D341Med (cell line): ENCODE results near the gene RTEL1.
"Not testable (repeated sequence)": the region's sequence is repeated elsewhere in the genome, so short reads cannot be mapped to it uniquely, and the experiment has no call there.

Experiments
- DNase-seq: peaks from one replicate; pipeline ENCODE4 v3.0.0; 2012; ENCODE audit warnings: low spot score

The RTEL1 gene

DNA sequence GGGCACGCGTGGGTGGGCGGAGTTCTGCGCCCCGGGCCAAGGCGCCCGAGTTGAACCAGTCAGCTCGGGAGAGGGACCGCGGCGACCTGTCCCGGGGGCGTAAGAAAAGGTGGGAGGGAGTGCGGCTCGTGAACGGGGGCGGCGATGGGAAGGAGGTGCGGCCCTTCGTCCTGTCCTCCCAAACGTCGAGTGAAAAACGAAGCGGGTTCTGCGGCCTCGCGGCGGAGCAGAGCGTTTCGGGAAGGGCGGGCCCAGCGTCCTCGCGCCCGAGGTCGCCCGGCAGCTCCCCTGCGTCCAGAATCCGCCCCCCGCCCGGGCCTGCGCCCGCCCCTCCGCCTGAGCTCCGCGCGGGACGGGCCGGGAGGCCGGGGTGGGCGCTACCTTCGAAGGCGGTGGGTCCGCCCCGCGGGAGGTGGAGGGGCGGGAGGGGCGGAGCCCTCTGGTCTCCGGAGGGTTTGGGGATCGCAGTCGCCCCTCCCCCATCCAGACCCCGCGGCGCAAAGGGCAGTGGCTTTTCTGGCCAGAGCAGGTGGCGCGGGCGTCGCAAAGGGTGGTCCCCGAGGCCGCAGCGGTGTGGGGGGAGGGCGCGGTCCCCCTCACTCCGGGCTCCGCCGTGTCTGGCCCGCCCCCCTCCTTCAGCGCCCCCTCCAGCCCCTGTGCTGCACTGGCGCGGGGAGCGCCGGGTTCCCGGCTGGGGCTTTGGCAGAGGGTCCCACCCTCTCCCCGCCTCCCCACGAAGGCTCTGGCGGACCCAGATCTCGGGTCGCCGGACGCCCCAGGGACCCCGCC is 5.7 kb upstream of the RTEL1 start:
- peak; percentile 91 for DNase-seq

GRCh38 chr20:63653041-63653973 is 4.8 kb upstream of the RTEL1 start, which contains the start of gene STMN3:
Gene STMN3, minus strand, starts transcription at chr20:63653424. Its CDS starts 79 bp downstream, at chr20:63653345.
- peak; percentile 89 for DNase-seq

- no peak for DNase-seq
Measured at GRCh38 chr20:63653974-63654668, 4.0 kb upstream of the RTEL1 start.

DNA sequence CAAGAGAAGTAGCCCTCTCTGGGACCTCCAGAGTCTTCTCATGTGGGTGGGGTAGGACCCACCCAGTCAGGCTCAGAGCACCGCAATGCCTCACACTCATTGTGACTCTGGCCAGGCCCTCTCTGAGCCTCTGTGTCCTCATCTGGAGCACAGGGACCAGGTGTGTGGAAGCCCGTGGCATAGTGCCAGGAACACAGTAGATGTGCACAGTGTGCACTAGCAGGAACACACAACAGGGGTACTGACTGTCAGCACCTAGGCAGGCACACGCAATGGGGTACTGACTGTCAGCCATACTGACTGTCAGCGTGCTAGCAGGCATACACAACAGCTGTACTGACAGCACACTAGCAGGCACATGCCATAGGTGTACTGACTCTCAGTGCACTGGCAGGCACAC is 2.9 kb upstream of the RTEL1 start:
- no peak for DNase-seq

DNA sequence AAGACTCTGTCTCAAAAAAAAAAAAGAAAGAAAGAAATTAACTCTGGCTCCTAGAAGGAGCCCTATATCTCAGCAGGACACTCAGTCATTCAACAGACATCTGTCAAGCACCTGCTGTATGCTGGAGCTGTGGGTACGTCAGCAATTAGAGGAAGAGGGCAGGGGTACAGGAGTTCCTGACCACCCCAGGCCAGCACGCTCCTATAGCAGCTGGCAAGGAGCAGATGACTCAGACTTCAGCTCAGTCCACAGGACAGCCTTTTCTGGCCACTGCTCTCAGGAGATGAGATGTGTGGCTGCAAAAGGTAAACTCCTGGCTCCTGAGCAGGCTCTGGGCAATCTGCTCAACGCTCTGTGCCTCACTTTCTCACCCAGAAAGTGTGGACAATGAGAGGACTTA is 1.7 kb upstream of the RTEL1 start:
- no peak for DNase-seq

- DNase-seq: peak; percentile 56
Measured at GRCh38 chr20:63657260-63657936, 714 bp upstream of the RTEL1 start.

GRCh38 chr20:63658749-63659187 is 656 bp downstream of the RTEL1 start:
- DNase-seq: no peak

DNA sequence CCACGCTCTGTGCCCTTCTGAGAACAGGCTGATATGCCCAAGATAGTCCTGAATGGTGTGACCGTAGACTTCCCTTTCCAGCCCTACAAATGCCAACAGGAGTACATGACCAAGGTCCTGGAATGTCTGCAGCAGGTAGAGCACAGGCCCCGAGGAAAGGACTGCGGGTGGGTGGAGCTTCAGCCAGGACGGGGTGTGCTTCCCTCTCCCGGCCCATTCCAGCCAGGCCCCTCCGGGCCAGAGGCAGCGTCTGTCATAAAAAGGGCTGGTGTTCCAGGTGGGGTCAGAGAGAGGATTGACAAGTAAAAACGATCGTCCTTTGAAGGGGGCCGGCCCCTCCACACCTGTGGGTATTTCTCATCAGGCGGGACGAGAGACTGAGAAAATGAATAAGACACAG is 1.3 kb downstream of the RTEL1 start:
- no peak for DNase-seq

- DNase-seq: not testable (repeated sequence)
Measured at GRCh38 chr20:63660174-63660573, 2.1 kb downstream of the RTEL1 start.

DNA sequence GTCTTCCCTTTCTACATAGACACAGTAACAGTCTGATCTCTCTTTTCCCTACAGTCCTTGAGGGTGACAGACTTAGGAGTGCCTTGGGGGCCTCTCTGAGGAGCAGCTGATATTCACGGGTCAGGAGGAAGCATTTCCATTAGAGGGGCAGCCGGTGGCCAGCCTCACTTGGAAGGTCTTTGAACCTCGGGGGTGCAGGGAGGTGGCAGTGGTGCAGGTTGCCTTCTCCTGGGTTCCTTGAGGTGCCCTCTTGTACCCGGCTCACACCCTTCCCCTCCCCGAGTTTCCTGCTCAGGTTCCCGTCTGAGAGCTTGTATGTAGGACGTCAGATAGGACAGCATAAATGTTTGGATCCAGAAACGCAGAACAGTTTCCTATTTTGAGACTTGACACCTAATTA is 2.5 kb downstream of the RTEL1 start:
- no peak for DNase-seq

- no peak for DNase-seq
Measured at GRCh38 chr20:63661108-63661507, 3.0 kb downstream of the RTEL1 start.

- no peak for DNase-seq
Measured at GRCh38 chr20:63661959-63662812, 4.1 kb downstream of the RTEL1 start.

DNA sequence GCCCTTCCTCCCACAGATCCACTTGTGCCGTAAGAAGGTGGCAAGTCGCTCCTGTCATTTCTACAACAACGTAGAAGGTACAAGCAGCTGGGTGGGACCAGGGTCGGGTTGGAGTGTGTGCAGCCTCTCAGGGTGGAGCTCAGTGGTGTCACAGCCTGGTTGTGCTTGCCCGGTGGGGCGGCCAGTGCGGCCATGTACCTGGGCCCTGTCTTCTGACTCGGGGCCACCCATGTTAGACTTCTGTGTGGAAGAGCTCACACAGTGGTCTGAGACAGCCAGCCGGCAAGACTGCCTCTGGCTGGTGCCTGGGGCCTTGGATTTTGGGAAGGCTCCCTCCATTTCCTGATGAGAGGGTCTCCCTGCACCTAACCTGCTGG is 4.7 kb downstream of the RTEL1 start:
- no peak for DNase-seq

DNA sequence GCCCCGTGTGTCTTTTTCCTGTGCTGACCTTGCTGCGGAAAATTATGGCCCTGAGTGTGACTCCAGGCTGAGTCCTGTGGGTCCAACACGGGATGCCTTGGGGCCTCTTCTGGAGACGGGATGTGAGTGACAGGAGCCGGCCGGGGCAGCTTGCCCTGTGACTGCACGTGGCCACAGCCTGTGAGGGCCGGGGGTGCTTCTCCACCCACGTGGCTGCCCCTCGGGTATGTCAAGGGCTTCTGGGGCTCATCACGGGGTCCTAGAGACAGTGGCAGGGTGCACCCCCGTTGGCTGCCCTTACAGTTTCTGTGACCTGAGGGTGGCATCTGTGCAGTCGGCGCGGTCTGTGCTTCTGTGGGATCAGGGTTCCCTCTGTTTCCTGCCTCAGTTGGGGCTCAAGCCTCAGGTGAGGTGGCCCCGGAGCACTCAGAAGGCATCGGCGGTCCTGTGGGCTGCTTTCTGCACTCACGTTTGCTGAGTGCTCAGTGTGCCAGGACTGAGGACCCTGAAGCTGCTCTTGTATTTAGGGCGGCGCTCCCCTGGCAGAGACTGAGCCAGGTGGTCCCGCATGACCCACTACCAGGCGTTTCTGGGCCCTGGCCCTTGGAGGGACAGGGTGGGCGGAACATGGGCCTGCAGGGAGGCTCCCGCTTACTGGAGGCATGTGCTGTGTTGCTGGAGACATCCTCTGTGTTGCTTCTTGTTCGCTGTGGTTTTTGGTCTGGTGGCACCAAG is 5.4 kb downstream of the RTEL1 start:
- DNase-seq: no peak

GRCh38 chr20:63664143-63664851 is 6.2 kb downstream of the RTEL1 start:
- no peak for DNase-seq

DNA sequence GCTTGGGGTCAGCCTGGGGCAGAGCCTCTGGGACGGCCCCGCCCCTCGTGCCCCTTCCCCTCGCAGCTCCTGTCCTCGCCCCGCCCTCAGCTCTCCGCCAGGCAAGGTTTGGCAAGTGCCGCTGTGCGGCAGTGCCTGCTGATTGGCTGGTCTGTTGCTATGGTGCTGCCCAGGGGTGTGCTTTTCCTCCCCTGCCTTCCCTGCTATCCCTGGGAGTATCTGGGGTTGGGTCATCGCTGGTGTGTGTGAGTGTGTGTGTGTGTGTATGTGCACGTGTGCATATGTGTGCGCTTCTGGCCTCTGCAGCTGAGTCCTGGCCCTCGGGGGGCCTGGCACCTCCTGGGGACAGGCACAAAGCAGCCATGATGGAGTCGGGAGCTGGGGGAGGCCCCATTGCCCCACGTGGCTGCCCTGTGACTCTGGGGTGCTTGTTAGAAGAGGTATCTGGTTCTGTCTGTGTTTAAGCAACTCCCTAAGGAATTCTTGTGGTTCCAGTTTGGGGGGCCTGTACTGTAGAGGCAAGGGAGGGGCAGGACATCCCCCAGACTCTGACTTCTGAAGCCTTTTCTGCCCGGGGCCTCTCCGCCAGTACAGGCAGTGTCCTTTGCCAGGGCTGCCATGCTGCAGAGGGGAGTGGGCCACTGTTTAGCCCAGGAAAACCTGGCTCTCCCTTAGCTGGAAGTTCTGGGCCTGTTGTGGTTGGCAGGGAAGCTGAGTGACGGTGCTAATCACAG is 6.9 kb downstream of the RTEL1 start:
- DNase-seq: no peak

- DNase-seq: no peak
Measured at GRCh38 chr20:63665708-63666107, 7.6 kb downstream of the RTEL1 start.

DNA sequence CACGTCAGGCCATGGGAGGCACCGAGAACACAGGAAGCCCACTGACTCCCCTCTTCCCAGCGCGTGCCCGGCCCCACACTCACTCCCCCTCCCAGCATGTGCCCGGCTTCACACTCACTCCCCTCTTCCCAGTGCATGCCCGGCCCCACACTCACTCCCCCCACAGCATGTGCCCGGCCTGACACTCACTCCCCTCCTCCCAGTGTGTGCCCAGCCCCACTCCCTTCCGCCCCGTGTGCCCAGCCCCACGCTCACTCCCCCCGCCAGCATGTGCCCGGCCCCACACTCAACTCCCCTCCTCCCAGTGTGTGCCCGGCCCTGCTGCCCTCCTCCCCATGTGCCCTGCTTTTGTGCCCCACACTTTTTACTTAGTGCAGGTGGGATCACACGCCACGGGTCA is 9.7 kb downstream of the RTEL1 start:
- no peak for DNase-seq

- no peak for DNase-seq
Measured at GRCh38 chr20:63668351-63668750, 10.2 kb downstream of the RTEL1 start.
